Body of pancreas (tissue), 4 donors: ENCODE results near the gene SCIMP.

Experiments
- POLR2A ChIP-seq, 3 donors: fragments of 450-650 bp; IDR thresholded peaks; one replicate each; pipeline ENCODE4 v1.6.1; 2016; ENCODE audit warnings: antibody characterized with exemption in 3 of 3, mild to moderate bottlenecking in 2 of 3
- TF ChIP-seq, protein P1 (sequence below), 7 experiments: fragments of 450-650 bp in 4 of 7; fragments of 200-600 bp in 3 of 7; sonication (generic) in 3 of 7; IDR thresholded peaks; one replicate each; pipeline ENCODE4 v1.5.1; 2016 to 2019; ENCODE audit warnings: antibody characterized with exemption in 7 of 7

DNA sequence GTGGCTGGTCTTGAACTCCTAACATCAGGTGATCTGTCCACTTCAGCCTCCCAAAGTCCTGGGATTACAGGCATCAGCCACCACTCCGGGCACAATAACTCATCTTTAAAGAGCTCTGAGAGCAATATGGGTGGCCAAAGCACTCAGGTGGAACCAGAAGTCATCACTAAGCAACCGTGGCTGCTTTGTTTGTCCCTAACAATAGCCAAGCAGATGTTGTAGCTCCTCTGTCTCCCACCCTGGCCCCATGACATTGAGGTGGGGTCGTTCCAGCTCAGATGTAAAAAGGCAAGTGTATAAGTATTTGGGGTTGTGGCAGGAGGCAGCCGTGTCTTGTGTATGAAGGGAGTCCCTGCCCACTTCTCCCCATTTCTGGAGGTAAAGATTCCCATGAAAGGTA is 3.7 kb upstream of the SCIMP start:
- TF ChIP-seq POLR2A (IDR thresholded peaks at IDR 0.05): no peak
- TF ChIP-seq, protein P1, sequence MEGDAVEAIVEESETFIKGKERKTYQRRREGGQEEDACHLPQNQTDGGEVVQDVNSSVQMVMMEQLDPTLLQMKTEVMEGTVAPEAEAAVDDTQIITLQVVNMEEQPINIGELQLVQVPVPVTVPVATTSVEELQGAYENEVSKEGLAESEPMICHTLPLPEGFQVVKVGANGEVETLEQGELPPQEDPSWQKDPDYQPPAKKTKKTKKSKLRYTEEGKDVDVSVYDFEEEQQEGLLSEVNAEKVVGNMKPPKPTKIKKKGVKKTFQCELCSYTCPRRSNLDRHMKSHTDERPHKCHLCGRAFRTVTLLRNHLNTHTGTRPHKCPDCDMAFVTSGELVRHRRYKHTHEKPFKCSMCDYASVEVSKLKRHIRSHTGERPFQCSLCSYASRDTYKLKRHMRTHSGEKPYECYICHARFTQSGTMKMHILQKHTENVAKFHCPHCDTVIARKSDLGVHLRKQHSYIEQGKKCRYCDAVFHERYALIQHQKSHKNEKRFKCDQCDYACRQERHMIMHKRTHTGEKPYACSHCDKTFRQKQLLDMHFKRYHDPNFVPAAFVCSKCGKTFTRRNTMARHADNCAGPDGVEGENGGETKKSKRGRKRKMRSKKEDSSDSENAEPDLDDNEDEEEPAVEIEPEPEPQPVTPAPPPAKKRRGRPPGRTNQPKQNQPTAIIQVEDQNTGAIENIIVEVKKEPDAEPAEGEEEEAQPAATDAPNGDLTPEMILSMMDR (IDR thresholded peaks at IDR 0.05): no peak
